ENCODE results near the gene UBL4A.

GRCh38 chrX:154485150-154486051, 1.0 kb downstream of the UBL4A start:
- TF ChIP-seq, protein P1, sequence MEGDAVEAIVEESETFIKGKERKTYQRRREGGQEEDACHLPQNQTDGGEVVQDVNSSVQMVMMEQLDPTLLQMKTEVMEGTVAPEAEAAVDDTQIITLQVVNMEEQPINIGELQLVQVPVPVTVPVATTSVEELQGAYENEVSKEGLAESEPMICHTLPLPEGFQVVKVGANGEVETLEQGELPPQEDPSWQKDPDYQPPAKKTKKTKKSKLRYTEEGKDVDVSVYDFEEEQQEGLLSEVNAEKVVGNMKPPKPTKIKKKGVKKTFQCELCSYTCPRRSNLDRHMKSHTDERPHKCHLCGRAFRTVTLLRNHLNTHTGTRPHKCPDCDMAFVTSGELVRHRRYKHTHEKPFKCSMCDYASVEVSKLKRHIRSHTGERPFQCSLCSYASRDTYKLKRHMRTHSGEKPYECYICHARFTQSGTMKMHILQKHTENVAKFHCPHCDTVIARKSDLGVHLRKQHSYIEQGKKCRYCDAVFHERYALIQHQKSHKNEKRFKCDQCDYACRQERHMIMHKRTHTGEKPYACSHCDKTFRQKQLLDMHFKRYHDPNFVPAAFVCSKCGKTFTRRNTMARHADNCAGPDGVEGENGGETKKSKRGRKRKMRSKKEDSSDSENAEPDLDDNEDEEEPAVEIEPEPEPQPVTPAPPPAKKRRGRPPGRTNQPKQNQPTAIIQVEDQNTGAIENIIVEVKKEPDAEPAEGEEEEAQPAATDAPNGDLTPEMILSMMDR (IDR thresholded peaks at IDR 0.05): no peak
- TF ChIP-seq EP300 (IDR thresholded peaks at IDR 0.05) (no peak), POLR2A (IDR thresholded peaks at IDR 0.05) (no peak)
